ENCODE results near the gene ZNF142. TPM values are rescaled to one million over a fixed set of nuclear protein-coding genes. Genes with fewer than 3 reads are reported as not detected.

The ZNF142 gene
- total RNA-seq, 1 donor from 2014 or later: 5.7 TPM

DNA sequence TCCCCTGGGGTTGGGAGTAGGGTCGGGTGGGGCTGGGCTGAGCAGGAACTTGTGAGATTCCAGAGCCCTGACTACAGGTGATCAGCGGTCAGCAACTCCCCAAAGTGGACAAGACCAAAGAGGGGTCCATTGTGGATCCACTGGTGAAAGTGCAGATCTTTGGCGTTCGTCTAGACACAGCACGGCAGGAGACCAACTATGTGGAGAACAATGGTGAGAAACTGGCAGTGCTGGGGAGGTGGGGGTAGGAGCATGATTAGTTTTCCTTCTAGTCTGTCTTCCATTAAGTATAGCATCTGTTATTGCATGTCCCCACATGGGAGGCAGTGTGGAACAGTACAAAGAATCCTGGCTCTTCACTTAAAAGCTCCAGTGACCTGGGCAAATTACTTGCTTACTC is 23.7 kb downstream of the ZNF142 start:
- Histone ChIP-seq H3K9me3 (ENCODE audit: control insufficient read depth in 3 of 3, low read length in 3 of 3) (no peaks in the 10 kb centered on the region), H3K4me3 (ENCODE audit: low read length in 3 of 3) (no peak overlapping the region), H3K4me1 (ENCODE audit: control insufficient read depth in 3 of 3, insufficient read depth in 3 of 3, low read length in 3 of 3) (no peaks in the 10 kb centered on the region), H3K9ac (ENCODE audit: low read depth in 1 of 3, low read length in 3 of 3) (no peak overlapping the region), H3K27ac (ENCODE audit: low read depth, low read length) (no peak overlapping the region), H3K27me3 (ENCODE audit: control insufficient read depth in 3 of 3, insufficient read depth in 3 of 3, low read length in 3 of 3) (no peaks in the 10 kb centered on the region), H3K36me3 (ENCODE audit: control insufficient read depth in 3 of 3, insufficient read depth in 3 of 3, low read length in 3 of 3) (peaks cover 77 to 85% (median 82%) of the 10 kb centered on the region in 3 donors)

- H3K27ac ChIP-seq (ENCODE audit: low read depth, low read length): no peak overlapping the region
- no peaks in the 10 kb centered on the region for H3K9me3 ChIP-seq (ENCODE audit: control insufficient read depth in 3 of 3, low read length in 3 of 3)
- H3K36me3 ChIP-seq (ENCODE audit: control insufficient read depth in 3 of 3, insufficient read depth in 3 of 3, low read length in 3 of 3): peaks cover 67 to 80% (median 70%) of the 10 kb centered on the region in 3 donors
- no peak overlapping the region for H3K4me3 ChIP-seq (ENCODE audit: low read length in 3 of 3)
- H3K27me3 ChIP-seq (ENCODE audit: control insufficient read depth in 3 of 3, insufficient read depth in 3 of 3, low read length in 3 of 3): no peaks in the 10 kb centered on the region
- no peak overlapping the region for H3K9ac ChIP-seq (ENCODE audit: low read depth in 1 of 3, low read length in 3 of 3)
- no peaks in the 10 kb centered on the region for H3K4me1 ChIP-seq (ENCODE audit: control insufficient read depth in 3 of 3, insufficient read depth in 3 of 3, low read length in 3 of 3)
Observed at GRCh38 chr2:218631837-218632236, 27.6 kb downstream of the ZNF142 start.

DNA sequence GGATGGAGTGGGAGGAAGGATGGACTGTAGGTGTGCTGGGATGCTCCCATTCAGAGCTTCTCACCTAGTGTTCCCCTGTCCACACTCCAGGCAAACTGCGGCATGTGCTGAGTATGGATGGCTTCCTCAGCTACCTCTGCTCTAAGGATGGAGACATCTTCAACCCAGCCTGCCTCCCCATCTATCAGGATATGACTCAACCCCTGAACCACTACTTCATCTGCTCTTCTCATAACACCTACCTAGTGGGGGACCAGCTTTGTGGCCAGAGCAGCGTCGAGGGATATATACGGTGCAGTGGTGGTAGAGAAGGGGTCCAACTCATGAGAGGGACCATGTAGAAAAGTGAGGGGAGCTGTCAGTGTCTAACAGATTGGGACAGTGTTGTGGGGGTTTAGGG is 31.5 kb downstream of the ZNF142 start:
- no peaks in the 10 kb centered on the region for H3K9me3 ChIP-seq (ENCODE audit: control insufficient read depth in 3 of 3, low read length in 3 of 3)
- H3K27ac ChIP-seq (ENCODE audit: low read depth, low read length): no peak overlapping the region
- H3K27me3 ChIP-seq (ENCODE audit: control insufficient read depth in 3 of 3, insufficient read depth in 3 of 3, low read length in 3 of 3): no peaks in the 10 kb centered on the region
- no peak overlapping the region for H3K4me3 ChIP-seq (ENCODE audit: low read length in 3 of 3)
- peaks cover under 1 to 2% (median 2%) of the 10 kb centered on the region in 3 donors for H3K4me1 ChIP-seq (ENCODE audit: control insufficient read depth in 3 of 3, insufficient read depth in 3 of 3, low read length in 3 of 3)
- peaks cover 41 to 72% (median 49%) of the 10 kb centered on the region in 3 donors for H3K36me3 ChIP-seq (ENCODE audit: control insufficient read depth in 3 of 3, insufficient read depth in 3 of 3, low read length in 3 of 3)
- H3K9ac ChIP-seq (ENCODE audit: low read depth in 1 of 3, low read length in 3 of 3): no peak overlapping the region

DNA sequence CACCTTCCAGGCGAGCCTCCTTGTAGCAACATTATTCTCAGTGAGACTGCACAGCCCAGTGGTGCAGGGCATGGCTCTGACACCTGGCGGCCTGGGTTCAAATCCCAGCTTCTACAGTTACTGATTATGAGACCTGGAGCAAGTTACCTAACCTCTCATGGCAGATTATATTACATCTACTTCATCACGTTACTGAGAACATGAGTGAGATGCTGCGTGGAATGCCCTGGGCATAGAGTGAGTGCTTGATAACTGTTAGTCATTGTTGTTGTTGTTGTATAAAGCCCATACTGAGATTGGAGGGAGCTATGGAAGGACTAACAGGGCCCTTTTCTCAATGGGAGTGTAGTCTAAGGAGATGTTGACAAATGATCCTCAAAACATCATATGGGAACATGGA is 33.1 kb downstream of the ZNF142 start:
- Histone ChIP-seq H3K27ac (ENCODE audit: low read depth, low read length) (no peak overlapping the region), H3K9ac (ENCODE audit: low read depth in 1 of 3, low read length in 3 of 3) (no peak overlapping the region), H3K4me3 (ENCODE audit: low read length in 3 of 3) (no peak overlapping the region), H3K27me3 (ENCODE audit: control insufficient read depth in 3 of 3, insufficient read depth in 3 of 3, low read length in 3 of 3) (no peaks in the 10 kb centered on the region), H3K9me3 (ENCODE audit: control insufficient read depth in 3 of 3, low read length in 3 of 3) (no peaks in the 10 kb centered on the region), H3K4me1 (ENCODE audit: control insufficient read depth in 3 of 3, insufficient read depth in 3 of 3, low read length in 3 of 3) (peaks cover 6 to 10% (median 8%) of the 10 kb centered on the region in 3 donors), H3K36me3 (ENCODE audit: control insufficient read depth in 3 of 3, insufficient read depth in 3 of 3, low read length in 3 of 3) (peaks cover 31 to 65% (median 43%) of the 10 kb centered on the region in 3 donors)

DNA sequence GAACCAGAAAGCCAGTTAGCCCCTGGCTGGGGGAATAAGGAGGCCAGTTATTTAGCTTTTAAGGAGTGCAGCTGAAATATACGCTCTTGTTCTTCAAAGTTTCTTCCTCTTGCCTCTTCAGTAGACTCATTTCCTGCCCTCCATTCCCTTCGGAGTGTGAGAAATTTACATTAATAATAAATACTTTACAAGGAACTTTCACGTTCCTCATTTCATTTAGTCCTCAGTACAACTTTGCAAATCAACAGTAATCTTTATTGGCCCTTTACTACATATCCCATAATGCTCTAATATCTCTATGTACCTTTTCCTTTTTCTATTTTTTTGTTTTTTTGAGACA is 36.1 kb downstream of the ZNF142 start:
- Histone ChIP-seq H3K4me1 (ENCODE audit: control insufficient read depth in 3 of 3, insufficient read depth in 3 of 3, low read length in 3 of 3) (peaks cover 9 to 17% (median 10%) of the 10 kb centered on the region in 3 donors), H3K9me3 (ENCODE audit: control insufficient read depth in 3 of 3, low read length in 3 of 3) (no peaks in the 10 kb centered on the region), H3K36me3 (ENCODE audit: control insufficient read depth in 3 of 3, insufficient read depth in 3 of 3, low read length in 3 of 3) (peaks cover 25 to 60% (median 32%) of the 10 kb centered on the region in 3 donors), H3K4me3 (ENCODE audit: low read length in 3 of 3) (no peak overlapping the region), H3K9ac (ENCODE audit: low read depth in 1 of 3, low read length in 3 of 3) (no peak overlapping the region), H3K27ac (ENCODE audit: low read depth, low read length) (no peak overlapping the region), H3K27me3 (ENCODE audit: control insufficient read depth in 3 of 3, insufficient read depth in 3 of 3, low read length in 3 of 3) (no peaks in the 10 kb centered on the region)

- no peak overlapping the region for H3K27ac ChIP-seq (ENCODE audit: low read depth, low read length)
- H3K4me3 ChIP-seq (ENCODE audit: low read length in 3 of 3): no peak overlapping the region
- H3K9me3 ChIP-seq (ENCODE audit: control insufficient read depth in 3 of 3, low read length in 3 of 3): no peaks in the 10 kb centered on the region
- peaks cover 21 to 58% (median 27%) of the 10 kb centered on the region in 3 donors for H3K36me3 ChIP-seq (ENCODE audit: control insufficient read depth in 3 of 3, insufficient read depth in 3 of 3, low read length in 3 of 3)
- peaks cover 9 to 17% (median 10%) of the 10 kb centered on the region in 3 donors for H3K4me1 ChIP-seq (ENCODE audit: control insufficient read depth in 3 of 3, insufficient read depth in 3 of 3, low read length in 3 of 3)
- no peak overlapping the region for H3K9ac ChIP-seq (ENCODE audit: low read depth in 1 of 3, low read length in 3 of 3)
- no peaks in the 10 kb centered on the region for H3K27me3 ChIP-seq (ENCODE audit: control insufficient read depth in 3 of 3, insufficient read depth in 3 of 3, low read length in 3 of 3)
Observed at GRCh38 chr2:218622606-218623365, 36.6 kb downstream of the ZNF142 start.

GRCh38 chr2:218621007-218621406 is 38.4 kb downstream of the ZNF142 start:
- H3K4me1 ChIP-seq (ENCODE audit: control insufficient read depth in 3 of 3, insufficient read depth in 3 of 3, low read length in 3 of 3): peaks cover 10 to 17% (median 10%) of the 10 kb centered on the region in 3 donors
- H3K27me3 ChIP-seq (ENCODE audit: control insufficient read depth in 3 of 3, insufficient read depth in 3 of 3, low read length in 3 of 3): no peaks in the 10 kb centered on the region
- H3K27ac ChIP-seq (ENCODE audit: low read depth, low read length): no peak overlapping the region
- H3K36me3 ChIP-seq (ENCODE audit: control insufficient read depth in 3 of 3, insufficient read depth in 3 of 3, low read length in 3 of 3): peaks cover 14 to 57% (median 25%) of the 10 kb centered on the region in 3 donors
- H3K9ac ChIP-seq (ENCODE audit: low read depth in 1 of 3, low read length in 3 of 3): no peak overlapping the region
- no peak overlapping the region for H3K4me3 ChIP-seq (ENCODE audit: low read length in 3 of 3)
- H3K9me3 ChIP-seq (ENCODE audit: control insufficient read depth in 3 of 3, low read length in 3 of 3): no peaks in the 10 kb centered on the region

DNA sequence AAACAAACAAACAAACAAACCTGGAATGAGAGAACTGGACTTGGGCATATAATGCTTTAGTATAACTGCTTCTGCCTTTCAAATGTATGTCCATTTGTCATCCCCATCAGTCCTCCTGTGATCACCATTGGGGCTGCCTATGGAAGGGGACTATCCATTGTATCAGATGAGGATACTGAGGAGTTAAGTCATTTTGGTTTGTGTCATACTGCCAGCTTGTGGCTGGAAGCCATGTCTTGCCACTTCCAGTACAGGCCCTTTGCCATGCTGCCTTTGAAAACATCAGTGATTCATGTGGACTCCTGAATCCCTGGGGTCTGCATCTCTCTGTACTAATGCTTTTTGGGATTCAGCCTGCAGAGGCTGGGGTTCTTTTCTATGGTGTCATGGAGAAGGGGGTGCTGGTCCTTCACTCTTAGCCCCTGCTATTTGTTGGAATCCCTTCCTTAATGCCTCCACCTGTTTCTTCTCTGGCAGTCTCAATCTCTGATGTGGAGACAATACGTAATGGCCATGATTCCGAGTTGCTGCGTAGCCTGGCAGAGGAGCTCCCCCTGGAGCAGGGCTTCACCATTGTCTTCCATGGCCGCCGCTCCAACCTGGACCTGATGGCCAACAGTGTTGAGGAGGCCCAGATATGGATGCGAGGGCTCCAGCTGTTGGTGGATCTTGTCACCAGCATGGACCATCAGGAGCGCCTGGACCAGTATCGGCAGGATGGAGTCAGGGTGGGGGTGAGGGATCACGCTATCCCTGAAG is 41.1 kb downstream of the ZNF142 start:
- H3K27ac ChIP-seq (ENCODE audit: low read depth, low read length): no peak overlapping the region
- H3K9me3 ChIP-seq (ENCODE audit: control insufficient read depth in 3 of 3, low read length in 3 of 3): no peaks in the 10 kb centered on the region
- peaks cover 14 to 30% (median 18%) of the 10 kb centered on the region in 3 donors for H3K4me1 ChIP-seq (ENCODE audit: control insufficient read depth in 3 of 3, insufficient read depth in 3 of 3, low read length in 3 of 3)
- H3K36me3 ChIP-seq (ENCODE audit: control insufficient read depth in 3 of 3, insufficient read depth in 3 of 3, low read length in 3 of 3): peaks cover 17 to 51% (median 21%) of the 10 kb centered on the region in 3 donors
- no peak overlapping the region for H3K9ac ChIP-seq (ENCODE audit: low read depth in 1 of 3, low read length in 3 of 3)
- no peak overlapping the region for H3K4me3 ChIP-seq (ENCODE audit: low read length in 3 of 3)
- H3K27me3 ChIP-seq (ENCODE audit: control insufficient read depth in 3 of 3, insufficient read depth in 3 of 3, low read length in 3 of 3): no peaks in the 10 kb centered on the region

DNA sequence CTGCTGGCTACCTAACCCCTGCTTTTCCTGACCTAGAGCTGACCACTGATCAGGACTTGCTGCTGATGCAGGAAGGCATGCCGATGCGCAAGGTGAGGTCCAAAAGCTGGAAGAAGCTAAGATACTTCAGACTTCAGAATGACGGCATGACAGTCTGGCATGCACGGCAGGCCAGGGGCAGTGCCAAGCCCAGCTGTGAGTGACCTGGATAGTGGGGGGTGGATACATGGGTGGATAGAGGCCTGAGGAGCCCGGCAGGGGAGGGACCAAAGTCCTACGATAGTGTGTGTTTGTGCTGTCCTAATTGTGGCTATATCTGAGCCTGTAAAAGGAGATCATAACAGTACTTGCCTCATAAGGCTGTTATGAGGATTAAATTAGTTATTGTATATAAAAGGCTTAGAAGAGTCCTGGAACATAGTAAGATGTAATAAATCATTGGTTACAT is 43.5 kb downstream of the ZNF142 start:
- H3K27ac ChIP-seq (ENCODE audit: low read depth, low read length): no peak overlapping the region
- H3K9me3 ChIP-seq (ENCODE audit: control insufficient read depth in 3 of 3, low read length in 3 of 3): no peaks in the 10 kb centered on the region
- peaks cover 11 to 24% (median 12%) of the 10 kb centered on the region in 3 donors for H3K4me1 ChIP-seq (ENCODE audit: control insufficient read depth in 3 of 3, insufficient read depth in 3 of 3, low read length in 3 of 3)
- H3K4me3 ChIP-seq (ENCODE audit: low read length in 3 of 3): no peak overlapping the region
- peaks cover 12 to 35% (median 14%) of the 10 kb centered on the region in 3 donors for H3K36me3 ChIP-seq (ENCODE audit: control insufficient read depth in 3 of 3, insufficient read depth in 3 of 3, low read length in 3 of 3)
- no peak overlapping the region for H3K9ac ChIP-seq (ENCODE audit: low read depth in 1 of 3, low read length in 3 of 3)
- H3K27me3 ChIP-seq (ENCODE audit: control insufficient read depth in 3 of 3, insufficient read depth in 3 of 3, low read length in 3 of 3): no peaks in the 10 kb centered on the region

All from skeletal muscle tissue (tissue), 4 donors.